ENCODE measurements around the gene TARS1. TPM values are rescaled to one million over a fixed set of nuclear protein-coding genes. Genes with fewer than 3 reads are reported as not detected.

Gene TARS1
- total RNA-seq, 4 donors from 2014 or later: 78.3 to 96.6 (median 81.1) TPM

DNA sequence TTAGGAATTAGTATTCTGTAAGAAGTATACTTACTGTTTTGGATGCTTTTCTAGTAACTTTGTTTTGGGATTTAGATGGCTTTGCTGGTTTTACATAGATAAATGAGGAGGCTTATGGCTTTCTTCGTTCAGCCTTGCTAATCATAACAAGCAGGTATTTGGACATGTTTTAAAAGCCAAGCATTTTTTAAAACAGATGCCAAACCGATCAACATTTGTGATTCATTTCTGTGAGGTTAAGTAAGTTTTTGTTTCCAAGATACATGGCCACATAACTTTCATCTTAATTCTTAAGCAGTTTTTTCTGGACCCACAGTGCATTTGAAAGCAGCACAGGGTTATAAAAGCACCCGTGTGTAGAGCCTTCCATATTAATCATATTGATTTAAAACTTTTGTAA, 21.7 kb downstream of the TARS1 start:
- no peaks in the 10 kb centered on the region for H3K4me1 ChIP-seq
- no peak for DNase-seq
- no peaks in the 10 kb centered on the region for H3K27me3 ChIP-seq
- intact Hi-C loops (cut with DNase I): no loop called here
- no peak overlapping the region for H3K27ac ChIP-seq
- peaks cover 87 to 93% of the 10 kb centered on the region in 2 donors for H3K36me3 ChIP-seq
- no peak for TF ChIP-seq POLR2A (IDR thresholded peaks at IDR 0.05)
- TF ChIP-seq, protein P1, sequence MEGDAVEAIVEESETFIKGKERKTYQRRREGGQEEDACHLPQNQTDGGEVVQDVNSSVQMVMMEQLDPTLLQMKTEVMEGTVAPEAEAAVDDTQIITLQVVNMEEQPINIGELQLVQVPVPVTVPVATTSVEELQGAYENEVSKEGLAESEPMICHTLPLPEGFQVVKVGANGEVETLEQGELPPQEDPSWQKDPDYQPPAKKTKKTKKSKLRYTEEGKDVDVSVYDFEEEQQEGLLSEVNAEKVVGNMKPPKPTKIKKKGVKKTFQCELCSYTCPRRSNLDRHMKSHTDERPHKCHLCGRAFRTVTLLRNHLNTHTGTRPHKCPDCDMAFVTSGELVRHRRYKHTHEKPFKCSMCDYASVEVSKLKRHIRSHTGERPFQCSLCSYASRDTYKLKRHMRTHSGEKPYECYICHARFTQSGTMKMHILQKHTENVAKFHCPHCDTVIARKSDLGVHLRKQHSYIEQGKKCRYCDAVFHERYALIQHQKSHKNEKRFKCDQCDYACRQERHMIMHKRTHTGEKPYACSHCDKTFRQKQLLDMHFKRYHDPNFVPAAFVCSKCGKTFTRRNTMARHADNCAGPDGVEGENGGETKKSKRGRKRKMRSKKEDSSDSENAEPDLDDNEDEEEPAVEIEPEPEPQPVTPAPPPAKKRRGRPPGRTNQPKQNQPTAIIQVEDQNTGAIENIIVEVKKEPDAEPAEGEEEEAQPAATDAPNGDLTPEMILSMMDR (IDR thresholded peaks at IDR 0.05): no peak
- no peaks in the 10 kb centered on the region for H3K9me3 ChIP-seq
- H3K4me3 ChIP-seq (replicated peaks in 1 of 3): no peak overlapping the region
- 88 to 89% methylated on average over 3 of the region's 3 CpGs for WGBS, 2 donors

DNA sequence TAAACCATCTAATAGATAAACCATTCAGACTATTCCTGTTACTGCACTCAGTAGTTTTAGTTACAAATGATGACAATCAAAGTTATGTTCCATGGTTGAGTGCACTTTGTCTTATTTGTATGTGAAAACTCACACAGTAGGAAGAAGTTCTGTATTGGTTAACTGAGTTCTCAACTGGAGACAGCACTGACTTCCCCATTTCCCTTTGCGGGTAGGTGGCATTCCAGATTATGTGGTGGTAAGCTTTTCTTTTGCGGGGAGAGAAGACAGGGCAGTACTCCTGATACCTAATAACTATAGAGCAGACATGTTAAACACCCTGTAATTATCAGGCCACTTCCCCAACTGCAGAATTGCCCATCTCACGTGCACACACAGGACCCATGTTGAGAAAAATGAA, 24.4 kb downstream of the TARS1 start:
- no peak overlapping the region for H3K4me3 ChIP-seq (replicated peaks in 1 of 3)
- H3K27me3 ChIP-seq: no peaks in the 10 kb centered on the region
- intact Hi-C loops (cut with DNase I): no loop called here
- no peaks in the 10 kb centered on the region for H3K9me3 ChIP-seq
- H3K27ac ChIP-seq: no peak overlapping the region
- 95 to 98% methylated on average over 3 of the region's 3 CpGs for WGBS, 2 donors
- TF ChIP-seq, protein P1 (IDR thresholded peaks at IDR 0.05): no peak
- no peak for TF ChIP-seq POLR2A (IDR thresholded peaks at IDR 0.05)
- DNase-seq: no peak
- H3K4me1 ChIP-seq: no peaks in the 10 kb centered on the region
- peaks cover 78 to 92% of the 10 kb centered on the region in 2 donors for H3K36me3 ChIP-seq

DNA sequence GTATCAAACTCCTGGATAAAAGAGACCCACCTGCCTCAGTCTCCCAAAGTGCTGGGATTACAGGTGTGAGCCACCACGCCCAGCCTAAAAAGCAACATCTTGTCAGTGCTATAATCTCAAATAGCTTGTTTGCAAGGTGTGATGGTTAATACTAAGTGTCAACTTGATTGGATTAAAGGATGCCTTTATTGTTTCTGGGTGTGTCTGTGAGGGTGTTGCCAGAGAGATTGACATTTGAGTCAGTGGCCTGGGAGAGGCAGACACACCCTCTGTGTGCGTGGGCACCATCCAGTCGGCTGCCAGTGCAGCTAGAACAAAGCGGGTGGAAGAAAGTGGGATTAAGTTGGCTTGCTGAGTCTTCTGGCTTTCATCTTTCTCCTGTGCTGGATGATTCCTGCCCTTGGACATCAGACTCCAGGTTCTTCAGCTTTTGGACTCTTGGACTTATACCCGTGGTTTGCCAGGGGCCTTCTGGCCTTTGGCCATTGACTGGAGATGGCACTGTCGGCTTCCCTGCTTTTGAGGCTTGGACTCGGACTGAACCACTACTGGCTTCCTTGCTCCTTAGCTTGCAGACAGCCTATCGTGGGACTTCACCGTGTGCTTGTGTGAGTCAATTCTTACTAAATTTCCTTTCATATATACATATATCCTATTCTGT, 28.1 kb downstream of the TARS1 start:
- peaks cover 54 to 69% of the 10 kb centered on the region in 2 donors for H3K36me3 ChIP-seq

DNA sequence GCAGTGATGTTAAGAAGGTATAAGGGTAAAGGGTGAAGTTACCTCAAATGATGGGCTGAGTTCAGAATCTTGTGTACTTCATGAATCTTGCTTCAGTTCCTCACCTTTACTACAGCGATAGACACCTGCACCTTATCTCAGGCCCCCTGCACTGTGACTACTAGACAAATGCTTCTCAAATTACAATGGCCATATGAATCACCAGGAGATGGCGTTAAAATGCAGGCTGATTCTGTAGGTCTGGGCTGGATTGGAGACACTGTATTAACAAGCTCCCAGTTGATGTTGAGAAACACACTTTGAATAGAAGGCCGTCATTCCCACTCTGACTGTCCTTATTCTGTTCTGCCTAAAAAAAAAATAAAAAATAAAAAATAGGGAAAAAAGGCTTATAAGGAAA, 29.8 kb downstream of the TARS1 start:
- H3K36me3 ChIP-seq: peaks cover 40 to 58% of the 10 kb centered on the region in 2 donors
- H3K27me3 ChIP-seq: no peaks in the 10 kb centered on the region
- H3K27ac ChIP-seq: no peak overlapping the region
- H3K9me3 ChIP-seq: no peaks in the 10 kb centered on the region
- WGBS, 2 donors: 64 to 83% methylated on average over 3 of the region's 3 CpGs
- H3K4me3 ChIP-seq (replicated peaks in 1 of 3): no peak overlapping the region
- DNase-seq: no peak
- no peak for TF ChIP-seq POLR2A (IDR thresholded peaks at IDR 0.05)
- TF ChIP-seq, protein P1 (IDR thresholded peaks at IDR 0.05): peak in 3 of 6 experiments; percentile 7 to 29 (median 19)
- H3K4me1 ChIP-seq: no peaks in the 10 kb centered on the region
- intact Hi-C loops (cut with DNase I): no loop called here

More for the DNA sequence above, 28.1 kb downstream of the TARS1 start:
- no peak for DNase-seq
- H3K27me3 ChIP-seq: no peaks in the 10 kb centered on the region
- intact Hi-C loops (cut with DNase I): no loop called here
- H3K4me1 ChIP-seq: no peaks in the 10 kb centered on the region
- H3K4me3 ChIP-seq (replicated peaks in 1 of 3): no peak overlapping the region
- H3K27ac ChIP-seq: no peak overlapping the region
- 89 to 94% methylated on average over 9 of the region's 9 CpGs for WGBS, 2 donors
- H3K9me3 ChIP-seq: no peaks in the 10 kb centered on the region
- TF ChIP-seq, protein P1 (IDR thresholded peaks at IDR 0.05): no peak
- no peak for TF ChIP-seq POLR2A (IDR thresholded peaks at IDR 0.05)

DNA sequence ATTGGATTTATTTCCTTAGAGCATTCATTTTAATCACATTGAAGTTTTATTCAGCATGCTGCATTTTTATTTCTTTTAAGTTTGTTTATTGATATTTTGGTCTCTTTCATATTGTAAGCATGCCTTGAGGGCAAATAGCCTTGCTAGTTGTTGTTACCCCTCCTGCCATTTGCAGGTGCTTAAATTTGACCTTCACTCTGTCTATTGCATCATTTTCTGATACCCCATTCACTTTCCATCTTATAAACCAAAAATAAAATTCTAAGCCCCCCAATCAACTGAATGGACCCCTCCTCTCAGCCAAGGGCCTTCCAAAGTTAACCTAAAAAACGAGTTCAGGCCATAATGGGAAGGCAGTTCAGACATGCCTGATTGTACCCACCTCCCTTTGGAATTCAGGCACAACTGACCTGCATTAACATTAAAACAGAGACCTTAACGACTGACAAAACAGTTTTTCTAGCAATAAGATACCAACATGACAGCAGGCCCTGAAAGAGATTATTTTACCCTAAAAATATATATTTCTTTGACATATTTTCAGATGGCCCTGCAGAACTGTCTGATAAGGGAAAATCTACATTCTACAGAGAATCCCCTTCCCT, 32.1 kb downstream of the TARS1 start:
- H3K27ac ChIP-seq: no peak overlapping the region
- DNase-seq: no peak
- no peaks in the 10 kb centered on the region for H3K9me3 ChIP-seq
- intact Hi-C loops (cut with DNase I): no loop called here
- no peak overlapping the region for H3K4me3 ChIP-seq (replicated peaks in 1 of 3)
- no peaks in the 10 kb centered on the region for H3K4me1 ChIP-seq
- H3K27me3 ChIP-seq: no peaks in the 10 kb centered on the region
- TF ChIP-seq, protein P1 (IDR thresholded peaks at IDR 0.05): no peak
- no peak for TF ChIP-seq POLR2A (IDR thresholded peaks at IDR 0.05)
- peaks cover 28 to 39% of the 10 kb centered on the region in 2 donors for H3K36me3 ChIP-seq
- 53 to 67% methylated on average over 2 of the region's 2 CpGs for WGBS, 2 donors
